Ishikawa (cell line): ENCODE measurements around the gene GPC1.

ENCODE experiments used
- CEBPB ChIP-seq: IDR thresholded peaks from 2 replicates; pipeline ENCODE4 v1.6.1; 2012
- CREB1 ChIP-seq: IDR thresholded peaks from 2 replicates; pipeline ENCODE4 v1.6.1; 2012; ENCODE audit warnings: low read depth
- EGR1 ChIP-seq: IDR thresholded peaks from 2 replicates; pipeline ENCODE4 v1.6.1; 2012
- EP300 ChIP-seq: IDR thresholded peaks from 2 replicates; pipeline ENCODE4 v1.6.1; 2012; ENCODE audit warnings: borderline replicate concordance
- FOXM1 ChIP-seq: IDR thresholded peaks from 2 replicates; pipeline ENCODE4 v1.6.1; 2012; ENCODE audit warnings: low read depth, borderline replicate concordance
- NFIC ChIP-seq: IDR thresholded peaks from 2 replicates; pipeline ENCODE4 v1.6.1; 2012
- RAD21 ChIP-seq: IDR thresholded peaks from 2 replicates; pipeline ENCODE4 v1.6.1; 2012; ENCODE audit warnings: low read depth
- TAF1 ChIP-seq: IDR thresholded peaks from 2 replicates; pipeline ENCODE4 v1.6.1; 2012; ENCODE audit warnings: low read depth, mild to moderate bottlenecking
- TCF12 ChIP-seq: IDR thresholded peaks from 2 replicates; pipeline ENCODE4 v1.6.1; 2012; ENCODE audit warnings: low read depth
- TEAD4 ChIP-seq: IDR thresholded peaks from 2 replicates; pipeline ENCODE4 v1.6.1; 2012
- USF1 ChIP-seq: IDR thresholded peaks from 2 replicates; pipeline ENCODE4 v1.6.1; 2012
- YY1 ChIP-seq: IDR thresholded peaks from 2 replicates; pipeline ENCODE4 v1.6.1; 2012; ENCODE audit warnings: low read depth
- ZBTB7A ChIP-seq: IDR thresholded peaks from 2 replicates; pipeline ENCODE4 v1.6.1; 2012; ENCODE audit warnings: low read depth
- TF ChIP-seq, protein P1 (sequence below): IDR thresholded peaks from 2 replicates; pipeline ENCODE4 v1.6.1; 2012
- TF ChIP-seq, protein P2 (sequence below): IDR thresholded peaks from 2 replicates; pipeline ENCODE4 v1.6.1; 2012; ENCODE audit warnings: low read depth, mild to moderate bottlenecking

The GPC1 gene

GRCh38 chr2:240392948-240393830, 42.3 kb upstream of the GPC1 start:
- TF ChIP-seq CREB1, result no peak
- no peak for TF ChIP-seq RAD21
- no peak for TF ChIP-seq EGR1

DNA sequence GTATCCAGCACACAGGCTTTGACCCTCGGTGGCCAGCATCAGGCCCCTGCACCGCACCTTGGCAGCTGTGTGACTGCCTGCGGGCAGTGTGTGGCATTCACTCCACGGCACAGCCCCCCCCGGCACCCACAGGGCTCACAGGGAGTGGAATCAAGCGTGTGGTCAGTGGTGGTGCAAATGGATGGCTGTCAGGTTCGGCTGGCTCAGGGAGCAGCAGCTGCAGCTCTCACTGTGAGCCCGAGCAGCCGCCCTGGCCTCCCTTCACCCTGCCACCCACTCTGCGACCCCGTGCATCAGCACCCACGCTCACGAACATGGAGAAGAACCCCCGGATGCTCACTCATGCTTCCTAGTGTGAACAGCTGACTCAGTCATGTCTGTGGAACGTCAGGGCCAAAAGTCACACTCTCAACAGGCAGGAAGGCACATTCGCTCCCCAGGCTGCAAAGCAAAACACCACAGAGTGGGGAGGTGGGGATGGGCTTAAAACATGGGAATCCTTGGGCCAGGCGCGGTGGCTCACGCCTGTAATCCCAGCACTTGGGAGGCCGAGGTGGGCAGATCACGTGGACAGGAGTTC, 41.5 kb upstream of the GPC1 start:
- no peak for TF ChIP-seq ZBTB7A
- no peak for TF ChIP-seq FOXM1
- TF ChIP-seq TAF1, result no peak
- TF ChIP-seq, protein P1, sequence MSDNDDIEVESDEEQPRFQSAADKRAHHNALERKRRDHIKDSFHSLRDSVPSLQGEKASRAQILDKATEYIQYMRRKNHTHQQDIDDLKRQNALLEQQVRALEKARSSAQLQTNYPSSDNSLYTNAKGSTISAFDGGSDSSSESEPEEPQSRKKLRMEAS, result no peak
- no peak for TF ChIP-seq EGR1
- TF ChIP-seq YY1, result no peak
- no peak for TF ChIP-seq NFIC
- TF ChIP-seq, protein P2, sequence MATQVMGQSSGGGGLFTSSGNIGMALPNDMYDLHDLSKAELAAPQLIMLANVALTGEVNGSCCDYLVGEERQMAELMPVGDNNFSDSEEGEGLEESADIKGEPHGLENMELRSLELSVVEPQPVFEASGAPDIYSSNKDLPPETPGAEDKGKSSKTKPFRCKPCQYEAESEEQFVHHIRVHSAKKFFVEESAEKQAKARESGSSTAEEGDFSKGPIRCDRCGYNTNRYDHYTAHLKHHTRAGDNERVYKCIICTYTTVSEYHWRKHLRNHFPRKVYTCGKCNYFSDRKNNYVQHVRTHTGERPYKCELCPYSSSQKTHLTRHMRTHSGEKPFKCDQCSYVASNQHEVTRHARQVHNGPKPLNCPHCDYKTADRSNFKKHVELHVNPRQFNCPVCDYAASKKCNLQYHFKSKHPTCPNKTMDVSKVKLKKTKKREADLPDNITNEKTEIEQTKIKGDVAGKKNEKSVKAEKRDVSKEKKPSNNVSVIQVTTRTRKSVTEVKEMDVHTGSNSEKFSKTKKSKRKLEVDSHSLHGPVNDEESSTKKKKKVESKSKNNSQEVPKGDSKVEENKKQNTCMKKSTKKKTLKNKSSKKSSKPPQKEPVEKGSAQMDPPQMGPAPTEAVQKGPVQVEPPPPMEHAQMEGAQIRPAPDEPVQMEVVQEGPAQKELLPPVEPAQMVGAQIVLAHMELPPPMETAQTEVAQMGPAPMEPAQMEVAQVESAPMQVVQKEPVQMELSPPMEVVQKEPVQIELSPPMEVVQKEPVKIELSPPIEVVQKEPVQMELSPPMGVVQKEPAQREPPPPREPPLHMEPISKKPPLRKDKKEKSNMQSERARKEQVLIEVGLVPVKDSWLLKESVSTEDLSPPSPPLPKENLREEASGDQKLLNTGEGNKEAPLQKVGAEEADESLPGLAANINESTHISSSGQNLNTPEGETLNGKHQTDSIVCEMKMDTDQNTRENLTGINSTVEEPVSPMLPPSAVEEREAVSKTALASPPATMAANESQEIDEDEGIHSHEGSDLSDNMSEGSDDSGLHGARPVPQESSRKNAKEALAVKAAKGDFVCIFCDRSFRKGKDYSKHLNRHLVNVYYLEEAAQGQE, result no peak
- TF ChIP-seq RAD21, result no peak

DNA sequence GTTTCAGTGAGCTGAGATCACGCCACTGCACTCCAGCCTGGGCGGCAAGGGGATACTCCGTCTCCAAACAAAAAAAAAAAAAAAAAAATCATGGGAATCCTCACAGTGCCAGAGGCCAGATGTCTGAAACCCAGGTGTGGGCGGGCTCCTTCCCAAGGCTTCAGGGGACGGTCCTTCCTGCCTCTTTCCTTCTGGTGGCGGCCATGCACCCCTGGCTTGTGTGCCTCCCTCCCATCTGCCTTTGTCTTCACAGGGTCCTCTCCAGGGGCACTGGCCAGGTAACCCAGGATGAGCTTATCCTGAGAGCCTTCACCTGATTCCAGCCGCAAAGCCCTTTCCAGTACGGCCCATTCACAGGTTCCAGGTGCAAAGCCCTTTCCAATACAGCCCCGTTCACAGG, 40.9 kb upstream of the GPC1 start:
- TF ChIP-seq USF1 (no peak), CREB1 (no peak), NFIC (no peak), TEAD4 (no peak), EP300 (no peak), YY1 (no peak), TAF1 (no peak), ZBTB7A (no peak), CEBPB (no peak), RAD21 (no peak), TCF12 (no peak), EGR1 (no peak), FOXM1 (no peak)
- TF ChIP-seq, protein P1, result no peak
- TF ChIP-seq, protein P2, result no peak

GRCh38 chr2:240395448-240395847, 40.0 kb upstream of the GPC1 start:
- TF ChIP-seq ZBTB7A (no peak), YY1 (no peak), CEBPB (no peak), USF1 (no peak)
- TF ChIP-seq, protein P2, result no peak
- TF ChIP-seq, protein P1, result no peak
